Prostate gland (tissue), 2 donors: ENCODE data around the gene PER1.

Experiments
- CTCF ChIP-seq, 4 experiments: fragments of 200-600 bp in 2 of 4; fragments of 450-650 bp in 2 of 4; sonication (generic) in 2 of 4; IDR thresholded peaks; 1 replicate in 3 of 4; 2 replicates in 1 of 4; pipeline ENCODE4 v1.5.1; 2016 to 2019; ENCODE audit warnings: antibody characterized with exemption in 4 of 4, mild to moderate bottlenecking in 2 of 4, moderate library complexity in 2 of 4
- POLR2AphosphoS5 ChIP-seq: sonication (generic); formaldehyde crosslinking; IDR thresholded peaks from one replicate; pipeline ENCODE4 v1.6.1; 2017; ENCODE audit warnings: antibody characterized with exemption

GRCh38 chr17:8159032-8159400 lies 6.8 kb upstream of the PER1 start:
- TF ChIP-seq CTCF (IDR thresholded peaks at IDR 0.05) (peak in 1 of 4 experiments; percentile 5), POLR2AphosphoS5 (no peak)
